HG02884 (cell line): Measurements from ENCODE around the gene POLR3B.

Experiments
- ATAC-seq: cut with Tn5 transposase; IDR thresholded peaks from one replicate; pipeline ENCODE4 v1.9.1; 2021; ENCODE audit warnings: mild to moderate bottlenecking, moderate library complexity; ENCODE audit not compliant: unreplicated experiment

POLR3B gene

GRCh38 chr12:106527356-106527755, 169.8 kb downstream of the POLR3B start:
- no peak for ATAC-seq

- no peak for ATAC-seq
These were observed 183.7 kb downstream of the POLR3B start for GRCh38 chr12:106541201-106541600.

GRCh38 chr12:106551410-106551809, 193.9 kb downstream of the POLR3B start:
- ATAC-seq = no peak

DNA sequence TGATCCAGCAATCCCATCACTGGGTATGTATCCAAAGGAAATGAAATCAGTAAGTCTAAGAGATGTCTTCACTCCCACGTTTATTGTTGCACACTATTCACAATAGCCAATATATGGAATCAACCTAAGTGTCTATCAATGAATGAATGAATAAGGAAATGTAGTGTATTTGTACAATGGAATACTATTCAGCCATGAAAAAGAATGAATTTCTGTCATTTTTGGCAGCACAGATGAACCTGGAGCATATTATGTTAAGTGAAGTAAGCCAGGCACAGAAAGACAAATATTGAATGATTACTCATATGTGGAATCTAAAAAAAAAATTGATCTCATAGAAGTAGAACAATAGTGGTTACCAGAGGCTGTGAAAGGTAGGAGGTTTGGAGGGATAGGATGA, 194.7 kb downstream of the POLR3B start:
- ATAC-seq = no peak
